Neuronal stem cell (in vitro differentiated cells): Measurements from ENCODE around the gene N4BP2.
A peak's percentile ranks its signal among the peaks of the same experiment; 100 is the strongest.

Experiments
- DNase-seq: peaks from one replicate; pipeline ENCODE4 v3.0.0-alpha.2; 2013; ENCODE audit warnings: low spot score
- H2AFZ ChIP-seq: one replicate; pipeline ENCODE4 v1.6.1; 2013; ENCODE audit warnings: mild to moderate bottlenecking, low read length, inconsistent platforms
- H2AK5ac ChIP-seq: 2 replicates; pipeline ENCODE4 v1.6.1; 2013; ENCODE audit warnings: low read depth, mild to moderate bottlenecking, inconsistent platforms, low read length, moderate library complexity, mixed read lengths
- H2BK120ac ChIP-seq: 2 replicates; pipeline ENCODE4 v1.6.1; 2013; ENCODE audit warnings: low read depth, mild to moderate bottlenecking, inconsistent platforms, low read length, moderate library complexity, mixed read lengths
- H2BK12ac ChIP-seq: one replicate; pipeline ENCODE4 v1.6.1; 2013; ENCODE audit warnings: low read length, inconsistent platforms
- H2BK15ac ChIP-seq: 2 replicates; pipeline ENCODE4 v1.6.1; 2013; ENCODE audit warnings: mild to moderate bottlenecking, low read length, inconsistent platforms, mixed read lengths
- H2BK5ac ChIP-seq: one replicate; pipeline ENCODE4 v1.6.1; 2013; ENCODE audit warnings: inconsistent platforms, mild to moderate bottlenecking, low read length, moderate library complexity
- H3K14ac ChIP-seq: one replicate; pipeline ENCODE4 v1.6.1; 2013; ENCODE audit warnings: low read length, inconsistent platforms
- H3K18ac ChIP-seq: 2 replicates; pipeline ENCODE4 v1.6.1; 2013; ENCODE audit warnings: low read length, inconsistent platforms
- H3K23ac ChIP-seq: 2 replicates; pipeline ENCODE4 v1.6.1; 2013; ENCODE audit warnings: low read depth, mild to moderate bottlenecking, mixed read lengths, low read length, inconsistent platforms; ENCODE audit not compliant: poor library complexity
- H3K27ac ChIP-seq: replicated peaks from 3 replicates; pipeline ENCODE4 v1.5.1; 2013; ENCODE audit warnings: low read length, inconsistent platforms
- H3K27me3 ChIP-seq, 3 experiments: 2 replicates each; pipeline ENCODE4 v1.6.1; 2013; ENCODE audit warnings: low read length in 3 of 3, mild to moderate bottlenecking in 2 of 3, inconsistent platforms in 1 of 3, low read depth in 1 of 3, mixed read lengths in 1 of 3, moderate library complexity in 1 of 3; ENCODE audit not compliant: control insufficient read depth in 3 of 3, insufficient read depth in 3 of 3
- H3K36me3 ChIP-seq, 2 donors: replicated peaks in 1 of 2; 2 replicates each; pipeline ENCODE4 v1.6.1; 2013; ENCODE audit warnings: low read length in 2 of 2; ENCODE audit not compliant: control insufficient read depth in 2 of 2, insufficient read depth in 2 of 2
- H3K4ac ChIP-seq: 2 replicates; pipeline ENCODE4 v1.6.1; 2013; ENCODE audit warnings: inconsistent platforms, mild to moderate bottlenecking, low read length, moderate library complexity
- H3K4me1 ChIP-seq, 2 donors: 1 replicate in 1 of 2; 2 replicates in 1 of 2; pipeline ENCODE4 v1.6.1; 2013; ENCODE audit warnings: low read length in 2 of 2, low read depth in 1 of 2; ENCODE audit not compliant: control insufficient read depth in 2 of 2, insufficient read depth in 1 of 2
- H3K4me2 ChIP-seq: one replicate; pipeline ENCODE4 v1.6.1; 2013; ENCODE audit warnings: mild to moderate bottlenecking, low read length, inconsistent platforms; ENCODE audit not compliant: insufficient read depth, poor library complexity, severe bottlenecking
- H3K4me3 ChIP-seq, 2 donors: 2 replicates each; pipeline ENCODE4 v1.5.1; 2013; ENCODE audit warnings: low read length in 2 of 2, mild to moderate bottlenecking in 2 of 2, inconsistent platforms in 1 of 2, moderate library complexity in 1 of 2
- H3K79me1 ChIP-seq: one replicate; pipeline ENCODE4 v1.6.1; 2013; ENCODE audit warnings: low read depth, mild to moderate bottlenecking, inconsistent platforms, low read length, moderate library complexity
- H3K9ac ChIP-seq: one replicate; pipeline ENCODE4 v1.6.1; 2013; ENCODE audit warnings: mild to moderate bottlenecking, low read depth, low read length, inconsistent platforms; ENCODE audit not compliant: poor library complexity
- H3K9me3 ChIP-seq, 2 donors: replicated peaks in 1 of 2; 2 replicates each; pipeline versions ENCODE3 to v1.6.1; 2013; ENCODE audit warnings: low read length in 2 of 2, mild to moderate bottlenecking in 2 of 2, inconsistent platforms in 1 of 2, low read depth in 1 of 2, mixed read lengths in 1 of 2, moderate library complexity in 1 of 2; ENCODE audit not compliant: control insufficient read depth in 2 of 2, insufficient read depth in 1 of 2
- H4K8ac ChIP-seq: one replicate; pipeline ENCODE4 v1.6.1; 2013; ENCODE audit warnings: low read depth, mild to moderate bottlenecking, inconsistent platforms, low read length, moderate library complexity
- H4K91ac ChIP-seq: one replicate; pipeline ENCODE4 v1.6.1; 2013; ENCODE audit warnings: low read length, low read depth, mild to moderate bottlenecking, inconsistent platforms; ENCODE audit not compliant: poor library complexity
- WGBS, 2 donors: extraction: QIAGEN DNeasy Blood & Tissue Kit; methylation state at CpG; one replicate each; pipeline ENCODE4 v1.1.7; 2013; ENCODE audit warnings: missing lambda C conversion rate in 2 of 2, mixed read lengths in 1 of 2; ENCODE audit not compliant: insufficient read length in 2 of 2, insufficient replicate concordance in 1 of 2; ENCODE audit errors: extremely low coverage in 2 of 2; 5-methylcytosine and 5-hydroxymethylcytosine counted together

Gene N4BP2

GRCh38 chr4:40040908-40041307 lies 15.7 kb upstream of the N4BP2 start:
- Histone ChIP-seq H2BK5ac (no peak overlapping the region), H4K8ac (no peak overlapping the region), H3K4me1 (no peaks in the 10 kb centered on the region), H3K9me3 (peaks cover 0 to 2% of the 10 kb centered on the region in 2 donors), H3K27me3 (no peaks in the 10 kb centered on the region), H3K14ac (no peak overlapping the region), H3K36me3 (no peaks in the 10 kb centered on the region), H3K27ac (no peak overlapping the region), H2AK5ac (no peak overlapping the region), H3K79me1 (no peaks in the 10 kb centered on the region), H4K91ac (no peak overlapping the region), H2BK120ac (no peak overlapping the region), H3K4ac (no peak overlapping the region), H3K9ac (no peak overlapping the region), H2BK12ac (no peak overlapping the region), H3K18ac (no peak overlapping the region), H2BK15ac (no peak overlapping the region), H2AFZ (peak overlapping the region; percentile 41), H3K4me3 (no peak overlapping the region), H3K23ac (no peak overlapping the region), H3K4me2 (no peak overlapping the region)
- no CpG with 5 or more reads among the region's 4 CpGs for WGBS, 2 donors
- no peak for DNase-seq

- no CpG with 5 or more reads among the region's 24 CpGs for WGBS, 2 donors
- Histone ChIP-seq H3K14ac (no peak overlapping the region), H3K4me3 (no peak overlapping the region), H2BK5ac (no peak overlapping the region), H3K9me3 (peaks cover 0 to 2% of the 10 kb centered on the region in 2 donors), H2AFZ (no peak overlapping the region), H3K4ac (no peak overlapping the region), H3K9ac (peak overlapping the region; percentile 60), H3K4me1 (no peaks in the 10 kb centered on the region), H4K91ac (no peak overlapping the region), H3K18ac (no peak overlapping the region), H2BK15ac (no peak overlapping the region), H3K36me3 (no peaks in the 10 kb centered on the region), H3K4me2 (no peak overlapping the region), H3K27me3 (no peaks in the 10 kb centered on the region), H3K23ac (peak overlapping the region; percentile 65), H3K79me1 (no peaks in the 10 kb centered on the region), H2BK120ac (no peak overlapping the region), H2AK5ac (peak overlapping the region; percentile 52), H4K8ac (no peak overlapping the region), H2BK12ac (no peak overlapping the region), H3K27ac (no peak overlapping the region)
- no peak for DNase-seq
Measured at GRCh38 chr4:40043786-40044185, 12.9 kb upstream of the N4BP2 start.

GRCh38 chr4:40046311-40046980 lies 10.2 kb upstream of the N4BP2 start:
- no peak overlapping the region for H3K18ac ChIP-seq
- H2BK12ac ChIP-seq: no peak overlapping the region
- no peak overlapping the region for H3K9ac ChIP-seq
- H3K4ac ChIP-seq: no peak overlapping the region
- H3K14ac ChIP-seq: no peak overlapping the region
- H3K4me3 ChIP-seq: no peak overlapping the region
- H4K91ac ChIP-seq: no peak overlapping the region
- H3K79me1 ChIP-seq: no peaks in the 10 kb centered on the region
- H2AFZ ChIP-seq: peak overlapping the region; percentile 60
- no peaks in the 10 kb centered on the region for H3K27me3 ChIP-seq
- H3K4me2 ChIP-seq: no peak overlapping the region
- no peak overlapping the region for H4K8ac ChIP-seq
- no peaks in the 10 kb centered on the region for H3K4me1 ChIP-seq
- H3K27ac ChIP-seq: no peak overlapping the region
- DNase-seq: no peak
- H3K9me3 ChIP-seq: peaks cover 0 to 2% of the 10 kb centered on the region in 2 donors
- WGBS, 2 donors: no CpG with 5 or more reads among the region's 8 CpGs
- no peak overlapping the region for H2BK5ac ChIP-seq
- H2BK120ac ChIP-seq: no peak overlapping the region
- H2AK5ac ChIP-seq: no peak overlapping the region
- no peaks in the 10 kb centered on the region for H3K36me3 ChIP-seq
- no peak overlapping the region for H3K23ac ChIP-seq
- no peak overlapping the region for H2BK15ac ChIP-seq

GRCh38 chr4:40053161-40053560 lies 3.5 kb upstream of the N4BP2 start:
- Histone ChIP-seq H3K14ac (no peak overlapping the region), H2AFZ (no peak overlapping the region), H3K4ac (no peak overlapping the region), H3K9ac (no peak overlapping the region), H3K9me3 (no peaks in the 10 kb centered on the region), H4K8ac (no peak overlapping the region), H3K36me3 (no peaks in the 10 kb centered on the region), H2BK12ac (no peak overlapping the region), H3K4me2 (no peak overlapping the region), H2AK5ac (no peak overlapping the region), H4K91ac (no peak overlapping the region), H3K4me3 (no peak overlapping the region), H3K27ac (no peak overlapping the region), H3K4me1 (peaks cover 0 to 3% of the 10 kb centered on the region in 2 donors), H2BK5ac (no peak overlapping the region), H3K18ac (no peak overlapping the region), H3K23ac (no peak overlapping the region), H2BK120ac (no peak overlapping the region), H3K79me1 (no peaks in the 10 kb centered on the region), H3K27me3 (no peaks in the 10 kb centered on the region), H2BK15ac (no peak overlapping the region)
- WGBS, 2 donors: no CpG with 5 or more reads among the region's 5 CpGs
- no peak for DNase-seq
